K562 treated with DMSO at 1 percent for 48 hours (cell line): ENCODE results near the gene INO80D. TPM values are rescaled to one million over a fixed set of nuclear protein-coding genes. Genes with fewer than 3 reads are reported as not detected.

Experiments used
- total RNA-seq: library from RNA; unstranded; fragments of 300-600 nt; gene quantifications from 2 replicates; pipeline ENCODE4 v1.2.3, GENCODE V29; 2022; ENCODE audit warnings: low replicate concordance; ENCODE audit errors: extremely low read depth

INO80D gene
- total RNA-seq, result not detected in 2 replicates

GRCh38 chr2:206085742-206086445 lies at the start of gene INO80D:
Gene INO80D (minus strand): TSS chr2:206086174. CDS start chr2:206063016, 23,158 bp downstream.

Other genes with a start within 250 kb of the INO80D start
- gene NDUFS1, start 73.3 kb upstream of the INO80D start, total RNA-seq, result not detected in 2 replicates
- not detected in 2 replicates for gene EEF1B2, start 73.7 kb upstream of the INO80D start, total RNA-seq
- gene ZDBF2, start 188.5 kb upstream of the INO80D start, total RNA-seq, result not detected in 2 replicates